ENCODE data around the gene SPTB.

The SPTB gene

DNA sequence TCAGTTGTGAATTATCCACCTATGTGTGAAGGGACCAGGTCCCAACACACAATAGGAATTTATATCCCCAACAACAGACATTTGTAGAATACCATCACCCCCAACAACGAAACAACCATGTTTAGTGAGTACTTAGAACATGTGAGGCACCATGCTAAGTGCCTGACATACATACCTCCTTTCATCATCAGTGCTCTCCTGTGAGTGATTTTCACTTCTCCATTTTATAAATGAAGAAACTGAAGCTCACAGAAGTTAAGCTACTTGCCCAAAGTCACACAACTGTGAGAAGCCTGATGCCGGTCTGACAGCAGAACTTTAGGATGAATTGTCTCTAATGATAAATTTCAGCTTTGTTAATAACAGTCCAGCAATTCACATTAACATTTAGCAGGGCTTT is 35.4 kb downstream of the SPTB start:
- Histone ChIP-seq H3K4me3 (ENCODE audit: low read length) (no peak overlapping the region), H3K4me2 (ENCODE audit: low read length) (no peak overlapping the region), H3K36me3 (ENCODE audit: control insufficient read depth, low read length) (no peaks in the 10 kb centered on the region), H3K79me2 (ENCODE audit: control insufficient read depth, low read length) (no peaks in the 10 kb centered on the region), H3F3A (ENCODE audit: control insufficient read depth, insufficient read depth) (no peaks in the 10 kb centered on the region), H3K27ac (ENCODE audit: low read depth, low read length) (no peak overlapping the region), H4K20me1 (ENCODE audit: control insufficient read depth, insufficient read depth, low read depth, low read length) (no peaks in the 10 kb centered on the region), H3K27me3 (ENCODE audit: control insufficient read depth, low read length) (peaks cover 38% of the 10 kb centered on the region), H3K9me3 (ENCODE audit: control insufficient read depth, insufficient read depth, low read length) (no peaks in the 10 kb centered on the region), H3K9me2 (replicated peaks; ENCODE audit: control insufficient read depth, low read length) (no peaks in the 10 kb centered on the region), H3K4me1 (ENCODE audit: control insufficient read depth, low read length) (peaks cover 8% of the 10 kb centered on the region)
- TF ChIP-seq, protein P1, sequence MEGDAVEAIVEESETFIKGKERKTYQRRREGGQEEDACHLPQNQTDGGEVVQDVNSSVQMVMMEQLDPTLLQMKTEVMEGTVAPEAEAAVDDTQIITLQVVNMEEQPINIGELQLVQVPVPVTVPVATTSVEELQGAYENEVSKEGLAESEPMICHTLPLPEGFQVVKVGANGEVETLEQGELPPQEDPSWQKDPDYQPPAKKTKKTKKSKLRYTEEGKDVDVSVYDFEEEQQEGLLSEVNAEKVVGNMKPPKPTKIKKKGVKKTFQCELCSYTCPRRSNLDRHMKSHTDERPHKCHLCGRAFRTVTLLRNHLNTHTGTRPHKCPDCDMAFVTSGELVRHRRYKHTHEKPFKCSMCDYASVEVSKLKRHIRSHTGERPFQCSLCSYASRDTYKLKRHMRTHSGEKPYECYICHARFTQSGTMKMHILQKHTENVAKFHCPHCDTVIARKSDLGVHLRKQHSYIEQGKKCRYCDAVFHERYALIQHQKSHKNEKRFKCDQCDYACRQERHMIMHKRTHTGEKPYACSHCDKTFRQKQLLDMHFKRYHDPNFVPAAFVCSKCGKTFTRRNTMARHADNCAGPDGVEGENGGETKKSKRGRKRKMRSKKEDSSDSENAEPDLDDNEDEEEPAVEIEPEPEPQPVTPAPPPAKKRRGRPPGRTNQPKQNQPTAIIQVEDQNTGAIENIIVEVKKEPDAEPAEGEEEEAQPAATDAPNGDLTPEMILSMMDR (IDR thresholded peaks at IDR 0.05; ENCODE audit: low read depth, low read length, poor library complexity, severe bottlenecking), result no peak
- no peak for TF ChIP-seq EZH2phosphoT487 (IDR thresholded peaks at IDR 0.05; ENCODE audit: borderline replicate concordance, low read length)

- Histone ChIP-seq H3K36me3 (ENCODE audit: control insufficient read depth, low read length) (no peaks in the 10 kb centered on the region), H3F3A (ENCODE audit: control insufficient read depth, insufficient read depth) (no peaks in the 10 kb centered on the region), H3K9me3 (ENCODE audit: control insufficient read depth, insufficient read depth, low read length) (no peaks in the 10 kb centered on the region), H3K79me2 (ENCODE audit: control insufficient read depth, low read length) (no peaks in the 10 kb centered on the region), H3K4me3 (ENCODE audit: low read length) (no peak overlapping the region), H3K9me2 (replicated peaks; ENCODE audit: control insufficient read depth, low read length) (no peaks in the 10 kb centered on the region), H3K27me3 (ENCODE audit: control insufficient read depth, low read length) (peaks cover 38% of the 10 kb centered on the region), H3K4me1 (ENCODE audit: control insufficient read depth, low read length) (peaks cover 8% of the 10 kb centered on the region), H4K20me1 (ENCODE audit: control insufficient read depth, insufficient read depth, low read depth, low read length) (no peaks in the 10 kb centered on the region), H3K4me2 (ENCODE audit: low read length) (no peak overlapping the region), H3K27ac (ENCODE audit: low read depth, low read length) (no peak overlapping the region)
- TF ChIP-seq EZH2phosphoT487 (IDR thresholded peaks at IDR 0.05; ENCODE audit: borderline replicate concordance, low read length), result no peak
- TF ChIP-seq, protein P1 (IDR thresholded peaks at IDR 0.05; ENCODE audit: low read depth, low read length, poor library complexity, severe bottlenecking), result no peak
Observed at GRCh38 chr14:64843548-64843947, 36.2 kb downstream of the SPTB start.

GRCh38 chr14:64841772-64842750 is 37.6 kb downstream of the SPTB start:
- no peaks in the 10 kb centered on the region for H4K20me1 ChIP-seq (ENCODE audit: control insufficient read depth, insufficient read depth, low read depth, low read length)
- no peaks in the 10 kb centered on the region for H3K36me3 ChIP-seq (ENCODE audit: control insufficient read depth, low read length)
- H3K27me3 ChIP-seq (ENCODE audit: control insufficient read depth, low read length), result peaks cover 29% of the 10 kb centered on the region
- no peak overlapping the region for H3K27ac ChIP-seq (ENCODE audit: low read depth, low read length)
- no peaks in the 10 kb centered on the region for H3K79me2 ChIP-seq (ENCODE audit: control insufficient read depth, low read length)
- no peak overlapping the region for H3K4me3 ChIP-seq (ENCODE audit: low read length)
- H3K9me3 ChIP-seq (ENCODE audit: control insufficient read depth, insufficient read depth, low read length), result no peaks in the 10 kb centered on the region
- no peak overlapping the region for H3K4me2 ChIP-seq (ENCODE audit: low read length)
- H3F3A ChIP-seq (ENCODE audit: control insufficient read depth, insufficient read depth), result no peaks in the 10 kb centered on the region
- no peaks in the 10 kb centered on the region for H3K9me2 ChIP-seq (replicated peaks; ENCODE audit: control insufficient read depth, low read length)
- TF ChIP-seq, protein P1 (IDR thresholded peaks at IDR 0.05; ENCODE audit: low read depth, low read length, poor library complexity, severe bottlenecking), result no peak
- peaks cover 8% of the 10 kb centered on the region for H3K4me1 ChIP-seq (ENCODE audit: control insufficient read depth, low read length)

Data from DOHH2 (cell line).